ENCODE results near the gene TMEM201.

Gene TMEM201

GRCh38 chr1:9542430-9542829 is 46.3 kb upstream of the TMEM201 start:
- Histone ChIP-seq H2BK15ac (ENCODE audit: low read depth, poor library complexity, severe bottlenecking) (no peak overlapping the region), H2BK12ac (ENCODE audit: low read length in 2 of 2) (no peak overlapping the region), H3K36me3 (ENCODE audit: control insufficient read depth in 1 of 2, insufficient read depth in 2 of 2, low read depth in 1 of 2, low read length in 2 of 2) (no peaks in the 10 kb centered on the region), H3K27ac (ENCODE audit: low read length, poor library complexity, severe bottlenecking) (no peak overlapping the region), H3K4me3 (ENCODE audit: insufficient read depth in 1 of 2, low read depth in 1 of 2, low read length in 2 of 2) (no peak overlapping the region), H3K14ac (ENCODE audit: low read length in 2 of 2) (no peak overlapping the region), H3K27me3 (ENCODE audit: control insufficient read depth in 1 of 2, insufficient read depth in 1 of 2, low read length in 2 of 2) (no peaks in the 10 kb centered on the region), H2BK5ac (ENCODE audit: low read depth, low read length, poor library complexity, severe bottlenecking) (no peak overlapping the region), H2BK120ac (ENCODE audit: low read depth, low read length) (no peak overlapping the region), H2AK5ac (ENCODE audit: low read length, severe bottlenecking) (no peak overlapping the region), H4K8ac (ENCODE audit: low read length) (no peak overlapping the region), H3K79me1 (replicated peaks; ENCODE audit: low read length, poor library complexity, severe bottlenecking) (peaks cover 9% of the 10 kb centered on the region), H3K4ac (ENCODE audit: low read depth in 1 of 2, low read length in 2 of 2) (no peak overlapping the region), H3K18ac (ENCODE audit: low read depth in 1 of 2, low read length in 2 of 2) (no peak overlapping the region), H3K4me2 (ENCODE audit: low read length, poor library complexity, severe bottlenecking) (no peak overlapping the region), H3K9ac (ENCODE audit: low read length) (peak overlapping the region; percentile 27), H2AFZ (ENCODE audit: low read depth, low read length) (no peak overlapping the region), H3K9me3 (ENCODE audit: control insufficient read depth, low read length) (no peaks in the 10 kb centered on the region), H3K23ac (ENCODE audit: low read length in 2 of 2) (no peak overlapping the region), H3K4me1 (ENCODE audit: control insufficient read depth, insufficient read depth, low read depth, low read length) (peaks cover 8% of the 10 kb centered on the region), H4K91ac (ENCODE audit: low read length) (no peak overlapping the region)
- whole genome bisulfite sequencing = 79% methylated on average over 3 of the region's 3 CpGs
- peak; percentile 41 for DNase-seq

GRCh38 chr1:9544926-9545325 is 43.8 kb upstream of the TMEM201 start:
- Histone ChIP-seq H3K4me3 (ENCODE audit: insufficient read depth in 1 of 2, low read depth in 1 of 2, low read length in 2 of 2) (no peak overlapping the region), H4K8ac (ENCODE audit: low read length) (no peak overlapping the region), H2BK12ac (ENCODE audit: low read length in 2 of 2) (no peak overlapping the region), H3K36me3 (ENCODE audit: control insufficient read depth in 1 of 2, insufficient read depth in 2 of 2, low read depth in 1 of 2, low read length in 2 of 2) (no peaks in the 10 kb centered on the region), H3K18ac (ENCODE audit: low read depth in 1 of 2, low read length in 2 of 2) (no peak overlapping the region), H3K4ac (ENCODE audit: low read depth in 1 of 2, low read length in 2 of 2) (no peak overlapping the region), H3K27ac (ENCODE audit: low read length, poor library complexity, severe bottlenecking) (no peak overlapping the region), H3K4me2 (ENCODE audit: low read length, poor library complexity, severe bottlenecking) (no peak overlapping the region), H3K4me1 (ENCODE audit: control insufficient read depth, insufficient read depth, low read depth, low read length) (peaks cover 5% of the 10 kb centered on the region), H3K27me3 (ENCODE audit: control insufficient read depth in 1 of 2, insufficient read depth in 1 of 2, low read length in 2 of 2) (no peaks in the 10 kb centered on the region), H4K91ac (ENCODE audit: low read length) (no peak overlapping the region), H2BK15ac (ENCODE audit: low read depth, poor library complexity, severe bottlenecking) (no peak overlapping the region), H2BK120ac (ENCODE audit: low read depth, low read length) (no peak overlapping the region), H3K23ac (ENCODE audit: low read length in 2 of 2) (no peak overlapping the region), H2AK5ac (ENCODE audit: low read length, severe bottlenecking) (no peak overlapping the region), H3K9ac (ENCODE audit: low read length) (no peak overlapping the region), H3K14ac (ENCODE audit: low read length in 2 of 2) (no peak overlapping the region), H3K79me1 (replicated peaks; ENCODE audit: low read length, poor library complexity, severe bottlenecking) (peaks cover 22% of the 10 kb centered on the region), H3K9me3 (ENCODE audit: control insufficient read depth, low read length) (no peaks in the 10 kb centered on the region), H2BK5ac (ENCODE audit: low read depth, low read length, poor library complexity, severe bottlenecking) (no peak overlapping the region), H2AFZ (ENCODE audit: low read depth, low read length) (no peak overlapping the region)
- 89% methylated on average over 3 of the region's 3 CpGs for WGBS
- DNase-seq = no peak

- no peak overlapping the region for H4K91ac ChIP-seq (ENCODE audit: low read length)
These were observed 38.7 kb upstream of the TMEM201 start for GRCh38 chr1:9549955-9550546.

GRCh38 chr1:9551984-9552383 is 36.7 kb upstream of the TMEM201 start:
- no peak for DNase-seq
- H3K27me3 ChIP-seq (ENCODE audit: control insufficient read depth in 1 of 2, insufficient read depth in 1 of 2, low read length in 2 of 2) = no peaks in the 10 kb centered on the region
- H4K91ac ChIP-seq (ENCODE audit: low read length) = no peak overlapping the region
- H2BK12ac ChIP-seq (ENCODE audit: low read length in 2 of 2) = no peak overlapping the region
- peaks cover 7 to 18% of the 10 kb centered on the region in 2 experiments for H3K36me3 ChIP-seq (ENCODE audit: control insufficient read depth in 1 of 2, insufficient read depth in 2 of 2, low read depth in 1 of 2, low read length in 2 of 2)
- no peaks in the 10 kb centered on the region for H3K9me3 ChIP-seq (ENCODE audit: control insufficient read depth, low read length)
- no peak overlapping the region for H2AFZ ChIP-seq (ENCODE audit: low read depth, low read length)
- H3K4me2 ChIP-seq (ENCODE audit: low read length, poor library complexity, severe bottlenecking) = no peak overlapping the region
- no peak overlapping the region for H3K27ac ChIP-seq (ENCODE audit: low read length, poor library complexity, severe bottlenecking)
- H3K4me1 ChIP-seq (ENCODE audit: control insufficient read depth, insufficient read depth, low read depth, low read length) = peaks cover 1% of the 10 kb centered on the region
- no peak overlapping the region for H2BK15ac ChIP-seq (ENCODE audit: low read depth, poor library complexity, severe bottlenecking)
- H3K23ac ChIP-seq (ENCODE audit: low read length in 2 of 2) = no peak overlapping the region
- H3K4me3 ChIP-seq (ENCODE audit: insufficient read depth in 1 of 2, low read depth in 1 of 2, low read length in 2 of 2) = no peak overlapping the region
- H3K9ac ChIP-seq (ENCODE audit: low read length) = no peak overlapping the region
- no peak overlapping the region for H2BK120ac ChIP-seq (ENCODE audit: low read depth, low read length)
- no peak overlapping the region for H3K4ac ChIP-seq (ENCODE audit: low read depth in 1 of 2, low read length in 2 of 2)
- H2AK5ac ChIP-seq (ENCODE audit: low read length, severe bottlenecking) = no peak overlapping the region
- H4K8ac ChIP-seq (ENCODE audit: low read length) = no peak overlapping the region
- peaks cover 27% of the 10 kb centered on the region for H3K79me1 ChIP-seq (replicated peaks; ENCODE audit: low read length, poor library complexity, severe bottlenecking)
- H2BK5ac ChIP-seq (ENCODE audit: low read depth, low read length, poor library complexity, severe bottlenecking) = no peak overlapping the region
- WGBS = 94% methylated on average over 1 of the region's 1 CpG
- H3K18ac ChIP-seq (ENCODE audit: low read depth in 1 of 2, low read length in 2 of 2) = no peak overlapping the region
- no peak overlapping the region for H3K14ac ChIP-seq (ENCODE audit: low read length in 2 of 2)

More at GRCh38 chr1:9549955-9550546, 38.7 kb upstream of the TMEM201 start:
- no peak for DNase-seq
- Histone ChIP-seq H3K4me1 (ENCODE audit: control insufficient read depth, insufficient read depth, low read depth, low read length) (no peaks in the 10 kb centered on the region), H3K9me3 (ENCODE audit: control insufficient read depth, low read length) (no peaks in the 10 kb centered on the region), H3K36me3 (ENCODE audit: control insufficient read depth in 1 of 2, insufficient read depth in 2 of 2, low read depth in 1 of 2, low read length in 2 of 2) (peaks cover 4 to 5% of the 10 kb centered on the region in 2 experiments), H3K14ac (ENCODE audit: low read length in 2 of 2) (no peak overlapping the region), H3K18ac (ENCODE audit: low read depth in 1 of 2, low read length in 2 of 2) (no peak overlapping the region), H2AK5ac (ENCODE audit: low read length, severe bottlenecking) (no peak overlapping the region), H2BK12ac (ENCODE audit: low read length in 2 of 2) (no peak overlapping the region), H3K27me3 (ENCODE audit: control insufficient read depth in 1 of 2, insufficient read depth in 1 of 2, low read length in 2 of 2) (no peaks in the 10 kb centered on the region), H4K8ac (ENCODE audit: low read length) (no peak overlapping the region), H2AFZ (ENCODE audit: low read depth, low read length) (no peak overlapping the region), H3K4me2 (ENCODE audit: low read length, poor library complexity, severe bottlenecking) (no peak overlapping the region), H3K79me1 (replicated peaks; ENCODE audit: low read length, poor library complexity, severe bottlenecking) (peaks cover 25% of the 10 kb centered on the region), H2BK5ac (ENCODE audit: low read depth, low read length, poor library complexity, severe bottlenecking) (no peak overlapping the region), H3K27ac (ENCODE audit: low read length, poor library complexity, severe bottlenecking) (no peak overlapping the region), H2BK120ac (ENCODE audit: low read depth, low read length) (no peak overlapping the region), H2BK15ac (ENCODE audit: low read depth, poor library complexity, severe bottlenecking) (no peak overlapping the region), H3K4ac (ENCODE audit: low read depth in 1 of 2, low read length in 2 of 2) (no peak overlapping the region), H3K23ac (ENCODE audit: low read length in 2 of 2) (no peak overlapping the region), H3K9ac (ENCODE audit: low read length) (no peak overlapping the region), H3K4me3 (ENCODE audit: insufficient read depth in 1 of 2, low read depth in 1 of 2, low read length in 2 of 2) (no peak overlapping the region)
- 100% methylated on average over 3 of the region's 6 CpGs for WGBS
